Mucosa of stomach (tissue), 1 donor: ENCODE results near the gene TCF7.

Experiments
- H3K27me3 ChIP-seq: one replicate; pipeline ENCODE4 v1.7.0; 2013; ENCODE audit warnings: mild to moderate bottlenecking, low read length; ENCODE audit not compliant: control insufficient read depth, insufficient read depth
- H3K36me3 ChIP-seq: one replicate; pipeline ENCODE4 v1.7.0; 2013; ENCODE audit warnings: low read length; ENCODE audit not compliant: control insufficient read depth, insufficient read depth
- H3K4me1 ChIP-seq: one replicate; pipeline ENCODE4 v1.7.0; 2013; ENCODE audit warnings: mild to moderate bottlenecking, low read length; ENCODE audit not compliant: control insufficient read depth, insufficient read depth
- H3K4me3 ChIP-seq: one replicate; pipeline ENCODE4 v1.7.0; 2013; ENCODE audit warnings: low read length
- H3K9ac ChIP-seq: one replicate; pipeline ENCODE4 v1.7.0; 2013; ENCODE audit warnings: mild to moderate bottlenecking, low read length, moderate library complexity
- H3K9me3 ChIP-seq: one replicate; pipeline ENCODE4 v1.7.0; 2013; ENCODE audit warnings: mild to moderate bottlenecking, low read length, moderate library complexity; ENCODE audit not compliant: control insufficient read depth
- donor health status: Pancreatic carcinoma.

The TCF7 gene

GRCh38 chr5:134174841-134175839 is 60.7 kb downstream of the TCF7 start:
- Histone ChIP-seq H3K9me3 (no peaks in the 10 kb centered on the region), H3K4me3 (peak overlapping the region; percentile 34), H3K27me3 (no peaks in the 10 kb centered on the region), H3K4me1 (peaks cover 22% of the 10 kb centered on the region), H3K36me3 (no peaks in the 10 kb centered on the region), H3K9ac (peak overlapping the region; percentile 98)

DNA sequence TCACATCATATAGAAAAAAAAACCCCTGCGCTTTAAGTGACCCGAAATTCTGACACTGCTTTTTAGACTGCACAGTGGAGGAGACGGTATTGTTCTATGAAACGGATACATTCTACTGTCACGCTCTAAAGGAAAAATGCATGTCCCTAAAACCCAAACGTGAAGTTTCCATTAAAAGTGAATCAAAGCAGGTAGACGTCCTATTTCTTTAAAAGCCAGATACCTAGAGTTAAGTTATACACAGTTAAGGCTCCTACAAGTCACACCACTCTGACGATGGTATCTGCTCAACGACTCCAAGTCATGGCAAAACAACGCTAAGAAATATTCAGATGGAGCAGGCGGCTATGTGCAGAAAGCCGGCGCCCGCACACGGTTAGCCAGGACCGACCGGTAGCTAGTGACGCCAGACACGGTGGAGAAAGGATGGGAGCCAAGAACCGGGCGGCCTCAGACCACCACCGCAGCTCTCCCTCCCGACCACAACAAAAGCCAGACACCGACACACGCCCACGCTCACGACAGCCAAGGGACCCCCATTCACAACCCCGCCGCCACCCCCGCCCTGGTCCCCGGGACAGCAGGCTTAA is 61.5 kb downstream of the TCF7 start:
- peak overlapping the region; percentile 34 for H3K4me3 ChIP-seq
- peaks cover 22% of the 10 kb centered on the region for H3K4me1 ChIP-seq
- peak overlapping the region; percentile 98 for H3K9ac ChIP-seq
- no peaks in the 10 kb centered on the region for H3K27me3 ChIP-seq
- H3K9me3 ChIP-seq = no peaks in the 10 kb centered on the region
- no peaks in the 10 kb centered on the region for H3K36me3 ChIP-seq

DNA sequence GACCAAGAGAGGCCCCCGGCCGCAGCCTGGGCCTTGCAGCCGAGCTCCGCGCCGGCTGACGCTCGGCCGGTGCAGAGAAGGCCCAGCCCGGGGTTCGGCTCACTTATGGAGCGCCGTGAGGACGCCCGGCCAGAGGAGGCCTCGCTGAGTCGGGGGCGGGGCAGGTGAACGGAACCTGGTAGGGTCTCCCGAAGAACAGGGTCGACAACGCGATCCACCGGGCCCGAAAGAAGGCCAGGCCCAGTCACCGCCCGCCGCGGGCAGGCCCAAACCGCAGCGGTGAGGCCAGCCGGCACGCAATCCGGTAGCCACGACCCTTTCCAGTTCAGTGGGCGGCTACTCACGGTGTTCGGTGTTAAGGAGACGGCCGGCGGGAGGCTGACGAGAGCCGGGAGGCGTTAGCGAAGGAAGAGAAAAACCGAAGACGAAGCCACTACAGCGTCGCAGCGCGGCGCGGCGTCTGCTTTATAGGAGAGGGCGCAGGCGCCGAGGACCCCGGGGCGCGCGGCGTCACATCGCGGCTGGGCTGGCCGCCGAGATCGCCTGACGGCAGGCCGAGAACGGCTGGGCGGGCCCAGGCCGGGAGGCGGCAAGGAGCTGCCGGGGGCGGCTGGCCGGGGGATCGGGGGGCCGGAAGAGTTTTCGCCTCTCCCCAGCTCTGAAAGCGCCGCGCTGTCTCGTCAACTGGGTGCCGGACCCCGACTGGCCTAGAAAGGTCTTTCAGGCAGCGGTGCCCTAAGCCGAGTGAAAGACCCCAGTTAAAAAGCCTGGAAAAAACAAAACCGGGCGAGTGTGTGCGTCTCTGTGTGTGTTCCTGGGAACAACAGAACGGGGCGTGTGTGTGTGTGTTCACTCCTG is 62.3 kb downstream of the TCF7 start, which contains the start of gene SKP1:
Gene SKP1 (minus strand): TSS at position 440 of the 858 bp plus-strand sequence. CDS start 2,928 bp downstream, outside the sequence.
- Histone ChIP-seq H3K4me1 (peaks cover 22% of the 10 kb centered on the region), H3K27me3 (no peaks in the 10 kb centered on the region), H3K9ac (peak within 1 kb of the TSS; percentile 98), H3K4me3 (peak within 1 kb of the TSS; percentile 34), H3K9me3 (no peaks in the 10 kb centered on the region), H3K36me3 (no peaks in the 10 kb centered on the region)

- H3K4me1 ChIP-seq = peaks cover 16% of the 10 kb centered on the region
- H3K27me3 ChIP-seq = no peaks in the 10 kb centered on the region
- no peaks in the 10 kb centered on the region for H3K9me3 ChIP-seq
- no peaks in the 10 kb centered on the region for H3K36me3 ChIP-seq
- H3K9ac ChIP-seq = peak overlapping the region; percentile 98
- peak overlapping the region; percentile 34 for H3K4me3 ChIP-seq
Observed at GRCh38 chr5:134177369-134178095, 63.1 kb downstream of the TCF7 start.

DNA sequence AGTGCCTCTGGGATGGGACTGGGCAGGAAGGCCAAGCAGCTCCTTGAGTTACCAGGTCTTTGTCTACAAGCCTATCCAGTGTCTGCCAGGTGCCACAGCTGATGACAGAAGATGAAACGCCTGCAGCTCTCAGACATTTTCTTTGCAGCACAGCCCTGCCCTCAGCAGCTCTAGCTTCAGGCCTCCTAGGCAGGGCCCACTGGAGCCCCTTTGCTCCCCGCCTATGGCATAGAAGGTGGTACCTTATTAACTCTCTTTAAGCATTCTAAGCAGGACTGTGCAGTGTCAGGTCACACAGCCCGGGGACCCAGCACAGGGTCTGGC is 63.6 kb downstream of the TCF7 start:
- Histone ChIP-seq H3K9ac (peak overlapping the region; percentile 98), H3K27me3 (no peaks in the 10 kb centered on the region), H3K36me3 (no peaks in the 10 kb centered on the region), H3K4me3 (peak overlapping the region; percentile 34), H3K9me3 (no peaks in the 10 kb centered on the region), H3K4me1 (peaks cover 15% of the 10 kb centered on the region)

GRCh38 chr5:134183481-134183880 is 69.0 kb downstream of the TCF7 start:
- H3K36me3 ChIP-seq = no peaks in the 10 kb centered on the region

DNA sequence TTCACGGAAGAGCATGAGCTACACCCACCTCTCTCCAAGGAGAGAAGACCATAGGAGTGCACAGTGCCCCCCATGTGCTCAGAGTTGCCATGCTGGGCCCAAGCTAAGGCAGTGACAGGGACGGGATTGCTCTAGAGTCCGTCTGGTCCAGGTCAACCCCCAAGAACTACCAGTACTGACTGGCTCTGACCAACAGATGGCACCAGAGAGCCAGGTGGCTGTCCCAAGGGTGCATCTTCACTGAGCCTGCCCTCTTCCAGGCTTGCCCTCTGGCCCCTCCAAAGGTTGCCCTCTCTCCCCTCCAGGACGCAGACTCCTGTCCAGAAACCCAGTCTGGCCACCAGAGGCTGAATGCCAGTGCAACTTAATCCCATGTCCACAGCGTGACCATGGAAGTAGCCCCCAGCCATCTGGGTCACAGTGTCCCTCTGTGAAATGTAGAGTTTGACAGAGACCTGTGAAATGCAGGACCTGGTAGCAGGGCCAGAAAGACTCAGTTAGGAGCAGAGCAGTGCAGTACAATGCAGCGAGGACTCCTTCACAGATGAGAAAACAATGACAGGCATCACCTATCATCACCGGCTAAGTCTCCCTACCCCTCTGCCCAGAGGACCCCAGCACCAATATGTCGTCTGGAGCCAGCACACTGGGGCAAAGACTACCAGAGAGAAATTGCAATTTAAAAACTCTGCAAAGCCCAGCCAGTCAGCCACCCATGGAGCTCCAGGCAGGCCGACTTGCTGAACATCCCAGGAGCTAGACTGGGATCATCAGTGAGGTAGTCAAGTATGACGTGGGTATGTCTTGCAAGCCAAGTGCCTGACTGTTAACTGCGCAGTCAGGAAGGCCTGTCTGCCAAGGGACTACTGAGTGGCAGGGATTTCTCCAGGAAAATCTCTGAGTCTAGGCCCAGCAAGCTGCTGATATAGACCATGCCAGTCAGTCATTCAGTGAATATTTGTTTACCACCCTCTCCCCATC is 70.0 kb downstream of the TCF7 start:
- no peak overlapping the region for H3K4me3 ChIP-seq
- peaks cover 14% of the 10 kb centered on the region for H3K4me1 ChIP-seq
- no peaks in the 10 kb centered on the region for H3K36me3 ChIP-seq
- no peaks in the 10 kb centered on the region for H3K9me3 ChIP-seq
- no peak overlapping the region for H3K9ac ChIP-seq
- H3K27me3 ChIP-seq = no peaks in the 10 kb centered on the region

More at GRCh38 chr5:134183481-134183880, 69.0 kb downstream of the TCF7 start:
- H3K4me3 ChIP-seq = no peak overlapping the region
- H3K4me1 ChIP-seq = peaks cover 10% of the 10 kb centered on the region
- no peak overlapping the region for H3K9ac ChIP-seq
- no peaks in the 10 kb centered on the region for H3K9me3 ChIP-seq
- no peaks in the 10 kb centered on the region for H3K27me3 ChIP-seq

GRCh38 chr5:134188092-134188491 is 73.6 kb downstream of the TCF7 start:
- no peaks in the 10 kb centered on the region for H3K27me3 ChIP-seq
- no peaks in the 10 kb centered on the region for H3K9me3 ChIP-seq
- H3K4me3 ChIP-seq = no peak overlapping the region
- H3K36me3 ChIP-seq = no peaks in the 10 kb centered on the region
- no peak overlapping the region for H3K9ac ChIP-seq
- peaks cover 14% of the 10 kb centered on the region for H3K4me1 ChIP-seq

DNA sequence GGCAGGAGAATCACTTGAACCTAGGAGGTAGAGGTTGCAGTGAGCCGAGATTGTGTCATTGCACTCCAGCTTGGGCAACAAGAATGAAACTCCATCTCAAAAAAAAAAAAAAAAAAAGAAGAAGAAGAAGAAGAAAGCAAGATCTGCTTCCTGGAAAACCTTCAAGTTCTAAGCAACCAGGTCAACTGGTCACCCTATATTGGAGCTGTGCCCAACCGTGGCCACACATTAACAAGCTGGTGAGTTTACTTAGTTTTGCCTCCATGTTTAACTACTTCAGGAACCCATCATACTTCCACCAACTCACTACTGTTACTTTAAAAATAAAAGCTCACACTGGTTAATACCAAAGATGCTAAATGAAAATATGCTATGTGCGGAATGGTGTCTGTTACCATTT is 74.5 kb downstream of the TCF7 start:
- H3K36me3 ChIP-seq = no peaks in the 10 kb centered on the region
- H3K27me3 ChIP-seq = no peaks in the 10 kb centered on the region
- H3K4me1 ChIP-seq = peaks cover 14% of the 10 kb centered on the region
- no peaks in the 10 kb centered on the region for H3K9me3 ChIP-seq
- H3K9ac ChIP-seq = no peak overlapping the region
- H3K4me3 ChIP-seq = no peak overlapping the region

- Histone ChIP-seq H3K9ac (no peak overlapping the region), H3K4me3 (no peak overlapping the region), H3K4me1 (peaks cover 12% of the 10 kb centered on the region), H3K36me3 (no peaks in the 10 kb centered on the region), H3K9me3 (no peaks in the 10 kb centered on the region), H3K27me3 (no peaks in the 10 kb centered on the region)
Observed at GRCh38 chr5:134195666-134196065, 81.2 kb downstream of the TCF7 start.
